PC-9 (cell line): Measurements from ENCODE around the gene EPHB2.

Experiments used
- CTCF ChIP-seq: fragments of 200-600 bp; sonication (generic); conservative IDR thresholded peaks from 2 replicates; pipeline ENCODE4 v1.6.1; 2017; ENCODE audit warnings: mixed run types, antibody characterized with exemption, mild to moderate bottlenecking, moderate library complexity
- EZH2 ChIP-seq: fragments of 200-600 bp; sonication (generic); IDR thresholded peaks from 2 replicates; pipeline ENCODE4 v1.8.0; 2017; ENCODE audit warnings: antibody characterized with exemption, low read depth

GRCh38 chr1:22681556-22682276, 28.9 kb upstream of the EPHB2 start:
- TF ChIP-seq CTCF (no peak), EZH2 (no peak)
